ENCODE data around the gene GPRC6A.

DNA sequence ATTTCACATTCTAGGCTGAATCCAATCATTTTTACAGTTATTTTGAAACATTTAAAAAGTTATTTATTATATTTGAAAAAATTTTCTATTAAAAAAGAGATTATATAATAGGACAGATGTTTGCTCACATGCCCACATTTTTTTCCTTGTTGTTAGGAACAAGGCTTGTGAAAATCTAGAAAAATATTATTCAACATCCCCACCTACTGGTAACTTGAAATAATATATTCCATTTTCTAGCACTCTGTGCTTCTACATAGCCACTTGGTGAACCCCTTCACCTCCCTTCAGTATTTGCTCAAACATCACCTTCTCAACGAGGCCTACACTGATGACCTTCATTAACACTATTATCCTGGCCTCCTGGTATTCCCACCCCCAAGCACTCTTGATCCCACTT is 18.3 kb upstream of the GPRC6A start:
- no peak for TF ChIP-seq POLR2AphosphoS5 (IDR thresholded peaks at IDR 0.05)
- TF ChIP-seq, protein P1, sequence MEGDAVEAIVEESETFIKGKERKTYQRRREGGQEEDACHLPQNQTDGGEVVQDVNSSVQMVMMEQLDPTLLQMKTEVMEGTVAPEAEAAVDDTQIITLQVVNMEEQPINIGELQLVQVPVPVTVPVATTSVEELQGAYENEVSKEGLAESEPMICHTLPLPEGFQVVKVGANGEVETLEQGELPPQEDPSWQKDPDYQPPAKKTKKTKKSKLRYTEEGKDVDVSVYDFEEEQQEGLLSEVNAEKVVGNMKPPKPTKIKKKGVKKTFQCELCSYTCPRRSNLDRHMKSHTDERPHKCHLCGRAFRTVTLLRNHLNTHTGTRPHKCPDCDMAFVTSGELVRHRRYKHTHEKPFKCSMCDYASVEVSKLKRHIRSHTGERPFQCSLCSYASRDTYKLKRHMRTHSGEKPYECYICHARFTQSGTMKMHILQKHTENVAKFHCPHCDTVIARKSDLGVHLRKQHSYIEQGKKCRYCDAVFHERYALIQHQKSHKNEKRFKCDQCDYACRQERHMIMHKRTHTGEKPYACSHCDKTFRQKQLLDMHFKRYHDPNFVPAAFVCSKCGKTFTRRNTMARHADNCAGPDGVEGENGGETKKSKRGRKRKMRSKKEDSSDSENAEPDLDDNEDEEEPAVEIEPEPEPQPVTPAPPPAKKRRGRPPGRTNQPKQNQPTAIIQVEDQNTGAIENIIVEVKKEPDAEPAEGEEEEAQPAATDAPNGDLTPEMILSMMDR (IDR thresholded peaks at IDR 0.05): peak in 1 of 7 experiments; percentile 18
- no peak for TF ChIP-seq POLR2A (IDR thresholded peaks at IDR 0.05)
